HepG2 (cell line): ENCODE data around the gene DNAJB11.
"Not testable (repeated sequence)": the region's sequence is repeated elsewhere in the genome, so short reads cannot be mapped to it uniquely, and the experiment has no call there.

Experiments
- EP300 ChIP-seq, 3 experiments: sonication (generic) in 1 of 3; formaldehyde crosslinking in 1 of 3; IDR thresholded peaks; 2 replicates each; pipeline versions ENCODE4 v1.5.1 to v1.6.1; 2011 to 2020; ENCODE audit warnings: low read depth in 2 of 3, low read length in 2 of 3, borderline replicate concordance in 1 of 3, improper control_type of control experiment in 1 of 3, mild to moderate bottlenecking in 1 of 3, missing genetic modification reagents in 1 of 3, moderate library complexity in 1 of 3
- EZH2 ChIP-seq: conservative IDR thresholded peaks from 2 replicates; pipeline ENCODE4 v1.6.1; 2012; ENCODE audit warnings: mild to moderate bottlenecking, low read depth, low read length, moderate library complexity
- FOXJ3 ChIP-seq: sonication (generic); formaldehyde crosslinking; IDR thresholded peaks from 2 replicates; pipeline ENCODE4 v1.4.0; 2020; ENCODE audit warnings: missing genetic modification reagents, mild to moderate bottlenecking, borderline replicate concordance
- ZBTB43 ChIP-seq: sonication (generic); formaldehyde crosslinking; conservative IDR thresholded peaks from 2 replicates; pipeline ENCODE4 v1.4.0; 2020; ENCODE audit warnings: missing genetic modification reagents
- ZKSCAN1 ChIP-seq: fragments of 150-350 bp; IDR thresholded peaks from 2 replicates; pipeline ENCODE4 v1.6.1; 2014; ENCODE audit warnings: low read length
- ZMYM2 ChIP-seq: sonication (generic); formaldehyde crosslinking; IDR thresholded peaks from 2 replicates; pipeline ENCODE4 v1.8.0; 2022; ENCODE audit warnings: mild to moderate bottlenecking, missing genetic modification reagents
- ZNF7 ChIP-seq: IDR thresholded peaks from 2 replicates; pipeline ENCODE4 v1.6.1; 2016; ENCODE audit warnings: missing biosample characterization, missing genetic modification reagents

- not testable (repeated sequence) for TF ChIP-seq ZMYM2 (CRISPR knock-in tag); FOXJ3 (CRISPR knock-in tag); ZNF7 (CRISPR knock-in tag); ZBTB43 (CRISPR knock-in tag); EP300 (IDR thresholded peaks at IDR 0.05; ENCODE audit: low read depth in 2 of 2, low read length in 2 of 2); EP300 (CRISPR knock-in tag; IDR thresholded peaks at IDR 0.05; ENCODE audit: borderline replicate concordance); EZH2; ZKSCAN1
These were observed 15.7 kb downstream of the DNAJB11 start for GRCh38 chr3:186586245-186586644.
